K562 (cell line): Measurements from ENCODE around the gene USP4. TPM values are rescaled to one million over a fixed set of nuclear protein-coding genes. Genes with fewer than 3 reads are reported as not detected.

Experiments
- DMBX1 ChIP-seq: fragments of 250-450 bp; sonication (Bioruptor Pico); IDR thresholded peaks from 2 replicates; pipeline ENCODE4 v1.8.0; 2022; ENCODE audit warnings: inconsistent platforms, mild to moderate bottlenecking, moderate library complexity, borderline replicate concordance
- MAFF ChIP-seq: IDR thresholded peaks from 2 replicates; pipeline ENCODE4 v1.6.1; 2012; ENCODE audit warnings: low read length, improper control_type of control experiment
- NFIC ChIP-seq: fragments of 450-650 bp; IDR thresholded peaks from 2 replicates; pipeline ENCODE4 v1.6.1; 2017; ENCODE audit warnings: mild to moderate bottlenecking, inconsistent platforms
- NR3C1 ChIP-seq: sonication (generic); formaldehyde crosslinking; IDR thresholded peaks from 2 replicates; pipeline ENCODE4 v1.8.1; 2022; ENCODE audit warnings: missing genetic modification reagents
- PHTF2 ChIP-seq: fragments of 250-450 bp; sonication (Bioruptor Pico); IDR thresholded peaks from 2 replicates; pipeline ENCODE4 v1.5.0; 2021; ENCODE audit warnings: mild to moderate bottlenecking
- PRMT5 ChIP-seq: sonication (generic); formaldehyde crosslinking; IDR thresholded peaks from 2 replicates; pipeline ENCODE4 v1.5.0; 2020; ENCODE audit warnings: missing genetic modification reagents
- SOX6 ChIP-seq: fragments of 450-650 bp; IDR thresholded peaks from 2 replicates; pipeline ENCODE4 v1.6.1; 2014; ENCODE audit warnings: mild to moderate bottlenecking
- SRF ChIP-seq, 2 experiments: fragments of 250-450, 450-650 bp in 1 of 2; sonication (Bioruptor Pico) in 1 of 2; sonication (generic) in 1 of 2; formaldehyde crosslinking; IDR thresholded peaks; 2 replicates each; pipeline versions ENCODE4 v1.5.0 to v1.5.1; 2020 to 2022; ENCODE audit warnings: mild to moderate bottlenecking in 1 of 2, missing genetic modification reagents in 1 of 2
- SRSF9 ChIP-seq: fragments of 200-400 bp; formaldehyde crosslinking; IDR thresholded peaks from 2 replicates; pipeline ENCODE4 v1.6.1; 2017; ENCODE audit warnings: low read depth, low read length, borderline replicate concordance
- TBP ChIP-seq: optimal IDR thresholded peaks from 2 replicates; pipeline ENCODE3; 2011; ENCODE audit warnings: low read depth, low read length, improper control_type of control experiment
- ZC3H8 ChIP-seq: fragments of 450-650 bp; IDR thresholded peaks from 2 replicates; pipeline ENCODE4 v1.6.1; 2017
- ZNF354B ChIP-seq: fragments of 250-450 bp; sonication (Bioruptor Pico); IDR thresholded peaks from 2 replicates; pipeline ENCODE4 v1.4.0; 2020
- polyA plus RNA-seq, 8 experiments: library from polyadenylated mRNA; depleted of rRNA in 4 of 8; stranded (reverse) in 5 of 8; unstranded in 3 of 8; fragments of >200 nt; fragmentation: Nextera tagmentation in 2 of 8; fragmentation: Illumina TruSeq in 1 of 8; extraction: Ambion mirVana in 2 of 8; extraction: Trizol in 1 of 8; gene quantifications; 2 replicates each; pipeline versions ENCODE4 v1.2.1 to v1.2.3, GENCODE V29; 2011 to 2014; ENCODE audit warnings: inconsistent platforms in 1 of 8, missing spikeins in 1 of 8
- total RNA-seq, 7 experiments: library from RNA; depleted of rRNA in 6 of 7; stranded (reverse); fragments of >200 nt in 6 of 7; fragmentation: Illumina TruSeq in 2 of 7; extraction: Trizol in 2 of 7; gene quantifications; 2 replicates each; pipeline versions ENCODE4 v1.2.1 to v1.2.3, GENCODE V29; 2011 to 2021; ENCODE audit warnings: low replicate concordance in 1 of 7
- TF ChIP-seq, protein P1 (sequence below): fragments of 200-600 bp; sonication (generic); IDR thresholded peaks from one replicate; pipeline ENCODE4 v1.6.1; 2012; ENCODE audit warnings: mild to moderate bottlenecking, low read depth, low read length, inconsistent platforms
- TF ChIP-seq, protein P2 (sequence below): fragments of 450-650 bp; IDR thresholded peaks from 2 replicates; pipeline ENCODE4 v1.6.1; 2017; ENCODE audit warnings: antibody characterized with exemption
- TF ChIP-seq, protein P3 (sequence below): fragments of 250-450 bp; sonication (Bioruptor Pico); IDR thresholded peaks from 2 replicates; pipeline ENCODE4 v1.8.0; 2021; ENCODE audit warnings: moderate library complexity, mild to moderate bottlenecking, inconsistent platforms
- TF ChIP-seq, protein P4 (sequence below): fragments of 250-450 bp; sonication (Bioruptor Pico); IDR thresholded peaks from 2 replicates; pipeline ENCODE4 v1.8.0; 2022; ENCODE audit warnings: moderate library complexity, mild to moderate bottlenecking, inconsistent platforms

The USP4 gene
- total and polyA plus RNA-seq, 9 of the 15 experiments (the other 6 are each of a cell fraction or from before 2014, with no cell fraction given), result 11.8 to 40.4 (median 22.9) TPM

DNA sequence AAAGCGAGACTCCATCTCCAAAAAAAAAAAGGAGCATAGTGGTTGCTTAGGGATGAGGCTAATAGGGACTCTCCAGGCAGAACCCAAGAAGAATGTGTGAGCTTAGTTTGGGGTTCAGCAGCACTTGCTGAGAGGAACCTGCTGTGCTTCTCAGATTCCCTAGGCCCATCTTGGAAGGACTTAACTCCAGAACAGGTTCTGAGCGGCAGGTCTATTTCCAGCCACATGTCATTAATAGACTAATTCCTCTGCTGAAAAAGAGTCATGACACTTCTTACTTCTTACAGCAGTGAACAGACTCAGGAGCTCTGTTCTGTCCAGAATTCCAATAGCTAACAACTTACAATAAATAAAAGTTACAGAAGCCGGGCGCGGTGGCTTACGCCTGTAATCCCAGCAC, 49.4 kb upstream of the USP4 start (continued):
- TF ChIP-seq, protein P1, sequence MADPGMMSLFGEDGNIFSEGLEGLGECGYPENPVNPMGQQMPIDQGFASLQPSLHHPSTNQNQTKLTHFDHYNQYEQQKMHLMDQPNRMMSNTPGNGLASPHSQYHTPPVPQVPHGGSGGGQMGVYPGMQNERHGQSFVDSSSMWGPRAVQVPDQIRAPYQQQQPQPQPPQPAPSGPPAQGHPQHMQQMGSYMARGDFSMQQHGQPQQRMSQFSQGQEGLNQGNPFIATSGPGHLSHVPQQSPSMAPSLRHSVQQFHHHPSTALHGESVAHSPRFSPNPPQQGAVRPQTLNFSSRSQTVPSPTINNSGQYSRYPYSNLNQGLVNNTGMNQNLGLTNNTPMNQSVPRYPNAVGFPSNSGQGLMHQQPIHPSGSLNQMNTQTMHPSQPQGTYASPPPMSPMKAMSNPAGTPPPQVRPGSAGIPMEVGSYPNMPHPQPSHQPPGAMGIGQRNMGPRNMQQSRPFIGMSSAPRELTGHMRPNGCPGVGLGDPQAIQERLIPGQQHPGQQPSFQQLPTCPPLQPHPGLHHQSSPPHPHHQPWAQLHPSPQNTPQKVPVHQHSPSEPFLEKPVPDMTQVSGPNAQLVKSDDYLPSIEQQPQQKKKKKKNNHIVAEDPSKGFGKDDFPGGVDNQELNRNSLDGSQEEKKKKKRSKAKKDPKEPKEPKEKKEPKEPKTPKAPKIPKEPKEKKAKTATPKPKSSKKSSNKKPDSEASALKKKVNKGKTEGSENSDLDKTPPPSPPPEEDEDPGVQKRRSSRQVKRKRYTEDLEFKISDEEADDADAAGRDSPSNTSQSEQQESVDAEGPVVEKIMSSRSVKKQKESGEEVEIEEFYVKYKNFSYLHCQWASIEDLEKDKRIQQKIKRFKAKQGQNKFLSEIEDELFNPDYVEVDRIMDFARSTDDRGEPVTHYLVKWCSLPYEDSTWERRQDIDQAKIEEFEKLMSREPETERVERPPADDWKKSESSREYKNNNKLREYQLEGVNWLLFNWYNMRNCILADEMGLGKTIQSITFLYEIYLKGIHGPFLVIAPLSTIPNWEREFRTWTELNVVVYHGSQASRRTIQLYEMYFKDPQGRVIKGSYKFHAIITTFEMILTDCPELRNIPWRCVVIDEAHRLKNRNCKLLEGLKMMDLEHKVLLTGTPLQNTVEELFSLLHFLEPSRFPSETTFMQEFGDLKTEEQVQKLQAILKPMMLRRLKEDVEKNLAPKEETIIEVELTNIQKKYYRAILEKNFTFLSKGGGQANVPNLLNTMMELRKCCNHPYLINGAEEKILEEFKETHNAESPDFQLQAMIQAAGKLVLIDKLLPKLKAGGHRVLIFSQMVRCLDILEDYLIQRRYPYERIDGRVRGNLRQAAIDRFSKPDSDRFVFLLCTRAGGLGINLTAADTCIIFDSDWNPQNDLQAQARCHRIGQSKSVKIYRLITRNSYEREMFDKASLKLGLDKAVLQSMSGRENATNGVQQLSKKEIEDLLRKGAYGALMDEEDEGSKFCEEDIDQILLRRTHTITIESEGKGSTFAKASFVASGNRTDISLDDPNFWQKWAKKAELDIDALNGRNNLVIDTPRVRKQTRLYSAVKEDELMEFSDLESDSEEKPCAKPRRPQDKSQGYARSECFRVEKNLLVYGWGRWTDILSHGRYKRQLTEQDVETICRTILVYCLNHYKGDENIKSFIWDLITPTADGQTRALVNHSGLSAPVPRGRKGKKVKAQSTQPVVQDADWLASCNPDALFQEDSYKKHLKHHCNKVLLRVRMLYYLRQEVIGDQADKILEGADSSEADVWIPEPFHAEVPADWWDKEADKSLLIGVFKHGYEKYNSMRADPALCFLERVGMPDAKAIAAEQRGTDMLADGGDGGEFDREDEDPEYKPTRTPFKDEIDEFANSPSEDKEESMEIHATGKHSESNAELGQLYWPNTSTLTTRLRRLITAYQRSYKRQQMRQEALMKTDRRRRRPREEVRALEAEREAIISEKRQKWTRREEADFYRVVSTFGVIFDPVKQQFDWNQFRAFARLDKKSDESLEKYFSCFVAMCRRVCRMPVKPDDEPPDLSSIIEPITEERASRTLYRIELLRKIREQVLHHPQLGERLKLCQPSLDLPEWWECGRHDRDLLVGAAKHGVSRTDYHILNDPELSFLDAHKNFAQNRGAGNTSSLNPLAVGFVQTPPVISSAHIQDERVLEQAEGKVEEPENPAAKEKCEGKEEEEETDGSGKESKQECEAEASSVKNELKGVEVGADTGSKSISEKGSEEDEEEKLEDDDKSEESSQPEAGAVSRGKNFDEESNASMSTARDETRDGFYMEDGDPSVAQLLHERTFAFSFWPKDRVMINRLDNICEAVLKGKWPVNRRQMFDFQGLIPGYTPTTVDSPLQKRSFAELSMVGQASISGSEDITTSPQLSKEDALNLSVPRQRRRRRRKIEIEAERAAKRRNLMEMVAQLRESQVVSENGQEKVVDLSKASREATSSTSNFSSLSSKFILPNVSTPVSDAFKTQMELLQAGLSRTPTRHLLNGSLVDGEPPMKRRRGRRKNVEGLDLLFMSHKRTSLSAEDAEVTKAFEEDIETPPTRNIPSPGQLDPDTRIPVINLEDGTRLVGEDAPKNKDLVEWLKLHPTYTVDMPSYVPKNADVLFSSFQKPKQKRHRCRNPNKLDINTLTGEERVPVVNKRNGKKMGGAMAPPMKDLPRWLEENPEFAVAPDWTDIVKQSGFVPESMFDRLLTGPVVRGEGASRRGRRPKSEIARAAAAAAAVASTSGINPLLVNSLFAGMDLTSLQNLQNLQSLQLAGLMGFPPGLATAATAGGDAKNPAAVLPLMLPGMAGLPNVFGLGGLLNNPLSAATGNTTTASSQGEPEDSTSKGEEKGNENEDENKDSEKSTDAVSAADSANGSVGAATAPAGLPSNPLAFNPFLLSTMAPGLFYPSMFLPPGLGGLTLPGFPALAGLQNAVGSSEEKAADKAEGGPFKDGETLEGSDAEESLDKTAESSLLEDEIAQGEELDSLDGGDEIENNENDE, result no peak
- TF ChIP-seq, protein P2, sequence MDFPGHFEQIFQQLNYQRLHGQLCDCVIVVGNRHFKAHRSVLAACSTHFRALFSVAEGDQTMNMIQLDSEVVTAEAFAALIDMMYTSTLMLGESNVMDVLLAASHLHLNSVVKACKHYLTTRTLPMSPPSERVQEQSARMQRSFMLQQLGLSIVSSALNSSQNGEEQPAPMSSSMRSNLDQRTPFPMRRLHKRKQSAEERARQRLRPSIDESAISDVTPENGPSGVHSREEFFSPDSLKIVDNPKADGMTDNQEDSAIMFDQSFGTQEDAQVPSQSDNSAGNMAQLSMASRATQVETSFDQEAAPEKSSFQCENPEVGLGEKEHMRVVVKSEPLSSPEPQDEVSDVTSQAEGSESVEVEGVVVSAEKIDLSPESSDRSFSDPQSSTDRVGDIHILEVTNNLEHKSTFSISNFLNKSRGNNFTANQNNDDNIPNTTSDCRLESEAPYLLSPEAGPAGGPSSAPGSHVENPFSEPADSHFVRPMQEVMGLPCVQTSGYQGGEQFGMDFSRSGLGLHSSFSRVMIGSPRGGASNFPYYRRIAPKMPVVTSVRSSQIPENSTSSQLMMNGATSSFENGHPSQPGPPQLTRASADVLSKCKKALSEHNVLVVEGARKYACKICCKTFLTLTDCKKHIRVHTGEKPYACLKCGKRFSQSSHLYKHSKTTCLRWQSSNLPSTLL, result no peak
- TF ChIP-seq SRSF9 (no peak), PHTF2 (CRISPR knock-in tag) (no peak), TBP (no peak), ZC3H8 (no peak), SRF (CRISPR knock-in tag; IDR thresholded peaks at IDR 0.05) (no peak), DMBX1 (no peak), NR3C1 (CRISPR knock-in tag) (no peak), ZNF354B (CRISPR knock-in tag) (no peak), PRMT5 (CRISPR knock-in tag) (no peak), SOX6 (no peak), NFIC (no peak), MAFF (no peak)
- TF ChIP-seq, protein P3, sequence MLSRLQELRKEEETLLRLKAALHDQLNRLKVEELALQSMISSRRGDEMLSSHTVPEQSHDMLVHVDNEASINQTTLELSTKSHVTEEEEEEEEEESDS (CRISPR knock-in tag), result no peak
- TF ChIP-seq, protein P4, sequence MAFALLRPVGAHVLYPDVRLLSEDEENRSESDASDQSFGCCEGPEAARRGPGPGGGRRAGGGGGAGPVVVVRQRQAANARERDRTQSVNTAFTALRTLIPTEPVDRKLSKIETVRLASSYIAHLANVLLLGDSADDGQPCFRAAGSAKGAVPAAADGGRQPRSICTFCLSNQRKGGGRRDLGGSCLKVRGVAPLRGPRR (CRISPR knock-in tag), result no peak
